Osteocyte (in vitro differentiated cells): ENCODE measurements around the gene ARL4C. TPM values are rescaled to one million over a fixed set of nuclear protein-coding genes. Genes with fewer than 3 reads are reported as not detected.

Experiments used
- DNase-seq: peaks from one replicate; pipeline ENCODE4 v3.0.0; 2021; ENCODE audit warnings: mixed read lengths; ENCODE audit not compliant: unreplicated experiment; ENCODE audit errors: extremely low spot score
- H3K27ac Mint-ChIP-seq: one replicate; pipeline ENCODE4 v1.8.0; 2021; ENCODE audit warnings: mild to moderate bottlenecking, mixed read lengths; ENCODE audit not compliant: unreplicated experiment
- H3K27me3 Mint-ChIP-seq: one replicate; pipeline ENCODE4 v1.8.0; 2021; ENCODE audit warnings: mixed read lengths; ENCODE audit not compliant: unreplicated experiment
- H3K36me3 Mint-ChIP-seq: one replicate; pipeline ENCODE4 v1.8.0; 2021; ENCODE audit warnings: mixed read lengths; ENCODE audit not compliant: unreplicated experiment
- H3K4me1 Mint-ChIP-seq: one replicate; pipeline ENCODE4 v1.8.0; 2021; ENCODE audit warnings: mixed read lengths; ENCODE audit not compliant: unreplicated experiment
- H3K4me3 Mint-ChIP-seq: one replicate; pipeline ENCODE4 v1.8.0; 2021; ENCODE audit warnings: mild to moderate bottlenecking, moderate library complexity, mixed read lengths; ENCODE audit not compliant: unreplicated experiment
- H3K9me3 Mint-ChIP-seq: one replicate; pipeline ENCODE4 v1.8.0; 2021; ENCODE audit warnings: mixed read lengths; ENCODE audit not compliant: unreplicated experiment
- CTCF ChIP-seq: fragments of 200-600 bp; sonication (generic); IDR thresholded peaks from 2 replicates; pipeline ENCODE4 v1.5.0; 2021; ENCODE audit warnings: antibody characterized with exemption, mild to moderate bottlenecking, moderate library complexity
- total RNA-seq: library from RNA; stranded (reverse); gene quantifications from 2 replicates; pipeline ENCODE4 v1.2.1, GENCODE V29; 2021

ARL4C gene
- total RNA-seq, 1 donor from 2014 or later = 35.1 TPM

DNA sequence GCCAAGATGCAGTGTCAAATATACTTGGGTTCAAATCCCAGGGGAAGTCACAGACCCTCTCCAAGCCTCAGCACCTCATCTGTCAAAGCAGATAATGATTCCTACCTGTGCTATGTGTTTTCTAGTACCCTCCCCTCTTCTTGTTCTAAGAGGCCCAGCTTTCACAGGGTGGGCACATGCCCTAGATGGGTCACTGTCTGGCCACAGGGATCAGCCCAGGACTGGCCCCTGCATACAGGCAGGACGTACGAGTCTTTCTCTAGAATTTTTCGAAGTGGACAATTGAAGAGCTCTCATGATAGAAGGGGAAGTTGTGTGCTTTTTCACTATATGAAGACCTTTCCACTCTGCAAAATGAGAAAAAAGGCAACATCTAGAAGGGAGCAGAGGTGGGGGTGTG lies 22.2 kb downstream of the ARL4C start:
- Mint-ChIP-seq H3K9me3 (no peaks in the 10 kb centered on the region), H3K36me3 (peaks cover 2% of the 10 kb centered on the region), H3K4me1 (no peaks in the 10 kb centered on the region), H3K27ac (no peak overlapping the region), H3K27me3 (no peaks in the 10 kb centered on the region), H3K4me3 (no peak overlapping the region)
- no peak for DNase-seq
- no peak for TF ChIP-seq CTCF

- Mint-ChIP-seq H3K4me3 (no peak overlapping the region), H3K27me3 (no peaks in the 10 kb centered on the region), H3K36me3 (peaks cover 2% of the 10 kb centered on the region), H3K27ac (no peak overlapping the region), H3K9me3 (no peaks in the 10 kb centered on the region), H3K4me1 (peaks cover 7% of the 10 kb centered on the region)
- TF ChIP-seq CTCF = no peak
- no peak for DNase-seq
These were observed 24.7 kb downstream of the ARL4C start for GRCh38 chr2:234472155-234472554.

- no peak overlapping the region for H3K4me3 Mint-ChIP-seq
- no peak overlapping the region for H3K27ac Mint-ChIP-seq
- peaks cover 7% of the 10 kb centered on the region for H3K4me1 Mint-ChIP-seq
- DNase-seq = no peak
- TF ChIP-seq CTCF = no peak
- H3K27me3 Mint-ChIP-seq = no peaks in the 10 kb centered on the region
- H3K9me3 Mint-ChIP-seq = no peaks in the 10 kb centered on the region
- H3K36me3 Mint-ChIP-seq = peaks cover 2% of the 10 kb centered on the region
These were observed 26.9 kb downstream of the ARL4C start for GRCh38 chr2:234469972-234470371.

- H3K4me3 Mint-ChIP-seq = no peak overlapping the region
These were observed 27.5 kb downstream of the ARL4C start for GRCh38 chr2:234469251-234469845.

DNA sequence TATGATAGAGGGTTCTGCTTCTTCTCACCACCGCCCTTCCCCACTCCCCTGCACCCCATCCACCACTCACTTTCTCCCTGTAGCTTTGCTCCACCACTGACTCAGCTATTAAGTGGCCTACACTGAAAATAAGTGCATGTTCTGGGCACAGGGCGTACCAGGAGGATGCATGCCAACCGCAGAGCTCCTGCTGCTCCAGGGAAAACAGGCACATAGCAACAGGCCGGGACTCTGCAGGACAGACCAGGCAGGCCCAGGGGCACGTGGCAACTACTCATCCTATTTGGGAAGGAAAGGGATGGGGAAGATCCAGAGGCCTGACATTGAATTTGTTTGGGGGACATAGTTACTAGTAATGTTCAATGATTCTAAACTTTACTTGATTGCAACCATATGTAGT lies 28.4 kb downstream of the ARL4C start:
- H3K4me3 Mint-ChIP-seq = no peak overlapping the region
- peaks cover 7% of the 10 kb centered on the region for H3K4me1 Mint-ChIP-seq
- peak overlapping the region; percentile 2 for H3K27ac Mint-ChIP-seq
- H3K9me3 Mint-ChIP-seq = no peaks in the 10 kb centered on the region
- H3K36me3 Mint-ChIP-seq = peaks cover 2% of the 10 kb centered on the region
- H3K27me3 Mint-ChIP-seq = no peaks in the 10 kb centered on the region
- no peak for DNase-seq
- TF ChIP-seq CTCF = no peak

More at GRCh38 chr2:234469251-234469845, 27.5 kb downstream of the ARL4C start:
- TF ChIP-seq CTCF = no peak
- no peaks in the 10 kb centered on the region for H3K27me3 Mint-ChIP-seq
- peaks cover 7% of the 10 kb centered on the region for H3K4me1 Mint-ChIP-seq
- no peaks in the 10 kb centered on the region for H3K9me3 Mint-ChIP-seq
- H3K36me3 Mint-ChIP-seq = peaks cover 2% of the 10 kb centered on the region
- DNase-seq = no peak
- no peak overlapping the region for H3K27ac Mint-ChIP-seq
